Loucy (cell line): ENCODE results near the gene IL36B.

ENCODE experiments used
- H2AFZ ChIP-seq: fragments of 200-600 bp; sonication (generic); 2 replicates; pipeline ENCODE4 v1.6.0; 2016; ENCODE audit warnings: antibody characterized with exemption, mild to moderate bottlenecking, low read length, moderate library complexity
- H3F3A ChIP-seq: fragments of 200-600 bp; 2 replicates; pipeline ENCODE4 v1.6.0; 2016; ENCODE audit warnings: antibody characterized with exemption, low read depth, mild to moderate bottlenecking
- H3K27me3 ChIP-seq: fragments of 200-600 bp; sonication (generic); 2 replicates; pipeline ENCODE4 v1.6.1; 2014; ENCODE audit warnings: low read length, mild to moderate bottlenecking; ENCODE audit not compliant: insufficient read depth, poor library complexity, severe bottlenecking
- H3K36me3 ChIP-seq: fragments of 200-600 bp; sonication (generic); 2 replicates; pipeline ENCODE4 v1.6.1; 2016; ENCODE audit warnings: low read length; ENCODE audit not compliant: insufficient read depth
- H3K4me1 ChIP-seq: fragments of 200-600 bp; sonication (generic); 2 replicates; pipeline ENCODE4 v1.5.1; 2014; ENCODE audit warnings: low read length, mild to moderate bottlenecking; ENCODE audit not compliant: insufficient read depth, poor library complexity, severe bottlenecking
- H3K4me2 ChIP-seq: fragments of 200-600 bp; sonication (generic); 2 replicates; pipeline ENCODE4 v1.6.0; 2014; ENCODE audit warnings: antibody characterized with exemption, low read length, low read depth, mild to moderate bottlenecking; ENCODE audit not compliant: poor library complexity, severe bottlenecking
- H3K4me3 ChIP-seq: fragments of 200-600 bp; sonication (generic); 2 replicates; pipeline ENCODE4 v1.5.1; 2014; ENCODE audit warnings: low read length, mild to moderate bottlenecking, mixed read lengths; ENCODE audit not compliant: poor library complexity, severe bottlenecking
- H3K79me2 ChIP-seq: fragments of 200-600 bp; sonication (generic); 2 replicates; pipeline ENCODE4 v1.6.1; 2014; ENCODE audit warnings: low read length; ENCODE audit not compliant: insufficient read depth
- H3K9ac ChIP-seq: fragments of 200-600 bp; sonication (generic); 2 replicates; pipeline ENCODE4 v1.6.0; 2014; ENCODE audit warnings: mild to moderate bottlenecking, low read depth, low read length, moderate library complexity; ENCODE audit not compliant: poor library complexity, severe bottlenecking
- H3K9me2 ChIP-seq: fragments of 200-600 bp; sonication (generic); replicated peaks from 2 replicates; pipeline ENCODE4 v1.6.1; 2016; ENCODE audit warnings: low read depth, low read length, mixed read lengths
- H3K9me3 ChIP-seq: fragments of 200-600 bp; sonication (generic); 2 replicates; pipeline ENCODE4 v1.6.1; 2014; ENCODE audit warnings: mild to moderate bottlenecking, antibody characterized with exemption, low read length, low read depth; ENCODE audit not compliant: insufficient read depth
- H4K20me1 ChIP-seq: fragments of 200-600 bp; sonication (generic); 2 replicates; pipeline ENCODE4 v1.6.0; 2014; ENCODE audit warnings: antibody characterized with exemption, low read length, mild to moderate bottlenecking; ENCODE audit not compliant: insufficient read depth, poor library complexity, severe bottlenecking
- EZH2phosphoT487 ChIP-seq: fragments of 200-600 bp; IDR thresholded peaks from 2 replicates; pipeline ENCODE4 v1.6.1; 2018; ENCODE audit warnings: antibody characterized with exemption, mild to moderate bottlenecking, moderate library complexity, borderline replicate concordance
- TF ChIP-seq, protein P1 (sequence below): fragments of 200-600 bp; sonication (generic); conservative IDR thresholded peaks from 2 replicates; pipeline ENCODE4 v1.5.1; 2014; ENCODE audit warnings: mild to moderate bottlenecking, antibody characterized with exemption, low read length

The IL36B gene

DNA sequence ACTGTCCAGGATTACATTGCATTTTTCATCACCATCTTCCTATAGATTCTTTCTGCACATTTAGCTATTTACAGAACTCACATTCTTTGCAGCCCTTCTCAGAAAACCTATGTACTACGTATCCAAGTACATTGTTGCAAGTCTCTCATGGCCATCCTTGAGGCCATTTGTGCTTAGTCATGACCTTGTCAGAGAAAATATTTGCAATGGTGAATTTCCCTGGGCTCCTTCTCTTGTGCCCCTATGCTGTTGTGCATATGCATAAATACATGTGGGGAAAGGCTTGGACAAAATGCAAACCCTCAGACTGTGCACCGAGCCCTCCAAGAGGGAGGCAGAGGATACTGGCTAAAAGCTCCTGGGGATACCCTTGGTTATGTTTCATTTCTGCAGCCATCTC is 27.9 kb downstream of the IL36B start:
- H3K4me1 ChIP-seq = no peaks in the 10 kb centered on the region
- H3K9me3 ChIP-seq = no peaks in the 10 kb centered on the region
- H3K9ac ChIP-seq = no peak overlapping the region
- no peaks in the 10 kb centered on the region for H3K9me2 ChIP-seq
- H4K20me1 ChIP-seq = no peaks in the 10 kb centered on the region
- no peaks in the 10 kb centered on the region for H3F3A ChIP-seq
- peaks cover 43% of the 10 kb centered on the region for H3K27me3 ChIP-seq
- H2AFZ ChIP-seq = no peak overlapping the region
- no peak overlapping the region for H3K4me3 ChIP-seq
- no peak for TF ChIP-seq EZH2phosphoT487
- TF ChIP-seq, protein P1, sequence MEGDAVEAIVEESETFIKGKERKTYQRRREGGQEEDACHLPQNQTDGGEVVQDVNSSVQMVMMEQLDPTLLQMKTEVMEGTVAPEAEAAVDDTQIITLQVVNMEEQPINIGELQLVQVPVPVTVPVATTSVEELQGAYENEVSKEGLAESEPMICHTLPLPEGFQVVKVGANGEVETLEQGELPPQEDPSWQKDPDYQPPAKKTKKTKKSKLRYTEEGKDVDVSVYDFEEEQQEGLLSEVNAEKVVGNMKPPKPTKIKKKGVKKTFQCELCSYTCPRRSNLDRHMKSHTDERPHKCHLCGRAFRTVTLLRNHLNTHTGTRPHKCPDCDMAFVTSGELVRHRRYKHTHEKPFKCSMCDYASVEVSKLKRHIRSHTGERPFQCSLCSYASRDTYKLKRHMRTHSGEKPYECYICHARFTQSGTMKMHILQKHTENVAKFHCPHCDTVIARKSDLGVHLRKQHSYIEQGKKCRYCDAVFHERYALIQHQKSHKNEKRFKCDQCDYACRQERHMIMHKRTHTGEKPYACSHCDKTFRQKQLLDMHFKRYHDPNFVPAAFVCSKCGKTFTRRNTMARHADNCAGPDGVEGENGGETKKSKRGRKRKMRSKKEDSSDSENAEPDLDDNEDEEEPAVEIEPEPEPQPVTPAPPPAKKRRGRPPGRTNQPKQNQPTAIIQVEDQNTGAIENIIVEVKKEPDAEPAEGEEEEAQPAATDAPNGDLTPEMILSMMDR = no peak
- H3K36me3 ChIP-seq = no peaks in the 10 kb centered on the region
- no peak overlapping the region for H3K4me2 ChIP-seq
- no peaks in the 10 kb centered on the region for H3K79me2 ChIP-seq

DNA sequence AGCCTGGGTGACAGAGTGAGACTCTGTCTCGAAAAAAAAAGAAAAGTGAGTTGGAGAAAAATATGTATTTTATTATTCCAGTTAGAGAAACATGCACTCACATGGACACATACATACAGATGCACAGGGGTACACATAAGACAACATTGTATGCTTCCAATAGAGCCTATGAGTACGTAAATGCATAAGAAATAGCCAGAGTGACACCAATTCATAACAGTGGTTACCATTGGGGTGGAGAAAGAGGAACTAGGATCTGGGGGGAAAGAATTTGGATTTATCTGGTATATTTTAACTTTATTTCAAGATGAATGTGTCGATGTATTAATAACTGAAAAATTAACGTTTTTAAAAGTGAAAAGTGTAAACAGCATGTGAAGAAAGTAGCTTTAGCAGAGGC is 31.4 kb downstream of the IL36B start:
- H3K9ac ChIP-seq = no peak overlapping the region
- H3K27me3 ChIP-seq = peaks cover 17% of the 10 kb centered on the region
- H3K36me3 ChIP-seq = no peaks in the 10 kb centered on the region
- H3K79me2 ChIP-seq = no peaks in the 10 kb centered on the region
- no peaks in the 10 kb centered on the region for H3K4me1 ChIP-seq
- no peak for TF ChIP-seq EZH2phosphoT487
- TF ChIP-seq, protein P1 = no peak
- H3K9me2 ChIP-seq = no peaks in the 10 kb centered on the region
- no peaks in the 10 kb centered on the region for H3K9me3 ChIP-seq
- no peaks in the 10 kb centered on the region for H4K20me1 ChIP-seq
- H3K4me3 ChIP-seq = no peak overlapping the region
- no peaks in the 10 kb centered on the region for H3F3A ChIP-seq
- H3K4me2 ChIP-seq = no peak overlapping the region
- no peak overlapping the region for H2AFZ ChIP-seq

DNA sequence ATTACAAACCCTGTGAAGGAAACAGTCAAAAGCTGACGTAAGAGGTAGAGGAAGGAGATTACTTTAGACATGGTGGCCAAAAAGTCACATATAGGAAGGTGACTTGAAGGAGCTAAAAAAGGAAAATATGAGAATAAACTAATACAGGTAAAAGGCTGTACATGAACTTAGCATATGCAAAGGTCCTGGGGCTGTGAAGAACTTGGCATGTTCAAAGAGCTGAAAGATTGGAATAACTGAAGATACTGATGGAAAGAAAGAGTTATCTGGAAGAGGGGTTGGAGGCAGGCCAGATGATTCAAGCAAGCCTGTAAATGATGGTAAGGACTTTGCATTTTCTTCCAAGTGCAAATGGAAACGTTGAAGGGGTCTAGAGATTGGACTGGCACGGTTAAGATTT is 34.2 kb downstream of the IL36B start:
- TF ChIP-seq, protein P1 = no peak
- TF ChIP-seq EZH2phosphoT487 = no peak
- Histone ChIP-seq H2AFZ (no peak overlapping the region), H3K4me3 (no peak overlapping the region), H3K4me1 (no peaks in the 10 kb centered on the region), H3K27me3 (no peaks in the 10 kb centered on the region), H3F3A (no peaks in the 10 kb centered on the region), H4K20me1 (no peaks in the 10 kb centered on the region), H3K9me2 (no peaks in the 10 kb centered on the region), H3K4me2 (no peak overlapping the region), H3K36me3 (no peaks in the 10 kb centered on the region), H3K9me3 (no peaks in the 10 kb centered on the region), H3K79me2 (no peaks in the 10 kb centered on the region), H3K9ac (no peak overlapping the region)
